WTC11 (cell line): ENCODE measurements around the gene KCNIP1. TPM values are rescaled to one million over a fixed set of nuclear protein-coding genes. Genes with fewer than 3 reads are reported as not detected.

Experiments
- ATAC-seq: fragments of 200-7000 bp; cut with Tn5 transposase; 2 replicates; pipeline ENCODE4 v1.10.0; 2021; ENCODE audit warnings: mild to moderate bottlenecking, moderate library complexity
- CTCF ChIA-PET: fragments of 300-600 bp; sonication (Branson Sonifier 250); formaldehyde crosslinking; loops from one replicate; lab custom pipeline; 2021; ENCODE audit warnings: antibody characterized with exemption; lab: Charles Lee
- POLR2A ChIA-PET: fragments of 350-600 bp; sonication (Branson Sonifier 250); formaldehyde crosslinking; loops from one replicate; lab custom pipeline; 2021; ENCODE audit warnings: antibody characterized with exemption; lab: Charles Lee
- DNase-seq: peaks from one replicate; pipeline ENCODE4 v3.0.0; 2021; ENCODE audit warnings: low spot score
- H3K27ac Mint-ChIP-seq: 2 replicates; pipeline ENCODE4 v1.8.0; 2021; ENCODE audit warnings: mixed read lengths
- H3K27me3 Mint-ChIP-seq: 2 replicates; pipeline ENCODE4 v1.8.0; 2021; ENCODE audit warnings: low read depth, mild to moderate bottlenecking, moderate library complexity, mixed read lengths
- H3K36me3 Mint-ChIP-seq: 2 replicates; pipeline ENCODE4 v1.8.0; 2021; ENCODE audit warnings: mixed read lengths
- H3K4me1 Mint-ChIP-seq: 2 replicates; pipeline ENCODE4 v1.8.0; 2022; ENCODE audit warnings: mixed read lengths
- H3K4me3 Mint-ChIP-seq: 2 replicates; pipeline ENCODE4 v1.8.0; 2021; ENCODE audit warnings: mild to moderate bottlenecking, moderate library complexity, mixed read lengths
- H3K9me3 Mint-ChIP-seq: 2 replicates; pipeline ENCODE4 v1.8.0; 2021; ENCODE audit warnings: mixed read lengths
- CTCF ChIP-seq: fragments of 200-600 bp; IDR thresholded peaks from 2 replicates; pipeline ENCODE4 v1.8.0; 2022; ENCODE audit warnings: antibody characterized with exemption
- E2F1 ChIP-seq: sonication (generic); formaldehyde crosslinking; IDR thresholded peaks from 2 replicates; pipeline ENCODE4 v1.8.0; 2022; ENCODE audit warnings: mild to moderate bottlenecking, missing genetic modification reagents
- EMX1 ChIP-seq: fragments of 250-450 bp; sonication (Bioruptor Pico); IDR thresholded peaks from 2 replicates; pipeline ENCODE4 v1.8.0; 2021; ENCODE audit warnings: mild to moderate bottlenecking
- ESRRA ChIP-seq: sonication (generic); formaldehyde crosslinking; IDR thresholded peaks from 2 replicates; pipeline ENCODE4 v1.8.1; 2022; ENCODE audit warnings: mild to moderate bottlenecking, missing genetic modification reagents, borderline replicate concordance
- FOXK1 ChIP-seq: sonication (generic); formaldehyde crosslinking; IDR thresholded peaks from 2 replicates; pipeline ENCODE4 v1.8.0; 2022; ENCODE audit warnings: mild to moderate bottlenecking, moderate library complexity, missing genetic modification reagents
- FOXP1 ChIP-seq: sonication (generic); formaldehyde crosslinking; IDR thresholded peaks from 2 replicates; pipeline ENCODE4 v1.8.0; 2022; ENCODE audit warnings: missing genetic modification reagents, mild to moderate bottlenecking, moderate library complexity, borderline replicate concordance
- HMGXB4 ChIP-seq: sonication (generic); formaldehyde crosslinking; IDR thresholded peaks from 2 replicates; pipeline ENCODE4 v1.8.1; 2023; ENCODE audit warnings: mild to moderate bottlenecking, moderate library complexity, missing genetic modification reagents
- NFATC4 ChIP-seq: fragments of 250-450 bp; sonication (Bioruptor Pico); IDR thresholded peaks from 2 replicates; pipeline ENCODE4 v1.9.0; 2021; ENCODE audit warnings: mild to moderate bottlenecking
- NR2C2 ChIP-seq: sonication (generic); formaldehyde crosslinking; IDR thresholded peaks from 2 replicates; pipeline ENCODE4 v1.8.0; 2022; ENCODE audit warnings: mild to moderate bottlenecking, missing genetic modification reagents
- PREB ChIP-seq: sonication (generic); formaldehyde crosslinking; IDR thresholded peaks from 2 replicates; pipeline ENCODE4 v1.8.1; 2022; ENCODE audit warnings: mild to moderate bottlenecking, missing genetic modification reagents, moderate library complexity, borderline replicate concordance
- PRRX2 ChIP-seq: fragments of 250-450 bp; sonication (Bioruptor Pico); IDR thresholded peaks from 2 replicates; pipeline ENCODE4 v1.8.0; 2021; ENCODE audit warnings: mild to moderate bottlenecking
- SP1 ChIP-seq: sonication (generic); formaldehyde crosslinking; conservative IDR thresholded peaks from 2 replicates; pipeline ENCODE4 v1.8.1; 2022; ENCODE audit warnings: missing genetic modification reagents
- TCF7 ChIP-seq: sonication (generic); formaldehyde crosslinking; IDR thresholded peaks from 2 replicates; pipeline ENCODE4 v1.8.0; 2022; ENCODE audit warnings: mild to moderate bottlenecking, low read depth, missing genetic modification reagents, moderate library complexity
- ZBTB21 ChIP-seq: sonication (generic); formaldehyde crosslinking; IDR thresholded peaks from 2 replicates; pipeline ENCODE4 v1.8.1; 2023; ENCODE audit warnings: mild to moderate bottlenecking, missing genetic modification reagents, borderline replicate concordance
- ZNF396 ChIP-seq: fragments of 250-450 bp; sonication (Bioruptor Pico); IDR thresholded peaks from 2 replicates; pipeline ENCODE4 v1.8.0; 2021; ENCODE audit warnings: mild to moderate bottlenecking, moderate library complexity, borderline replicate concordance
- ZNF423 ChIP-seq: fragments of 250-450 bp; sonication (Bioruptor Pico); IDR thresholded peaks from 2 replicates; pipeline ENCODE4 v2.1.2; 2022; ENCODE audit warnings: mild to moderate bottlenecking, moderate library complexity
- ZNF671 ChIP-seq: fragments of 250-450 bp; sonication (Bioruptor Pico); IDR thresholded peaks from 2 replicates; pipeline ENCODE4 v1.8.0; 2021; ENCODE audit warnings: mild to moderate bottlenecking
- ZSCAN18 ChIP-seq: fragments of 250-450 bp; sonication (Bioruptor Pico); IDR thresholded peaks from 2 replicates; pipeline ENCODE4 v2.1.2; 2022; ENCODE audit warnings: mild to moderate bottlenecking, moderate library complexity
- total RNA-seq: library from RNA; stranded (reverse); gene quantifications from 3 replicates; pipeline ENCODE4 v1.2.3, GENCODE V29; 2021

The KCNIP1 gene
- total RNA-seq, 1 experiment from 2014 or later, result 0.59 TPM

- CTCF ChIA-PET, result interaction anchor here (1.0 to 5.1 kb wide), 3 partner anchors 161 to 205 kb away, joined by 3 to 33 read pairs (median 15); no protein-coding TSS in a partner anchor
- Mint-ChIP-seq H3K36me3 (no peaks in the 10 kb centered on the region), H3K4me1 (peaks cover 38% of the 10 kb centered on the region), H3K27me3 (no peaks in the 10 kb centered on the region; the same call in 1 of the 2 replicates), H3K9me3 (no peaks in the 10 kb centered on the region), H3K27ac (no peak overlapping the region), H3K4me3 (no peak overlapping the region)
- DNase-seq (no peak), ATAC-seq (no peak)
- no peak for TF ChIP-seq ZNF423
- POLR2A ChIA-PET, result no interaction called here
These were observed 126.4 kb downstream of the KCNIP1 start for GRCh38 chr5:170630226-170630625.

- no peak overlapping the region for H3K4me3 Mint-ChIP-seq
- TF ChIP-seq FOXP1 (CRISPR knock-in tag), result no peak
- TF ChIP-seq FOXK1 (CRISPR knock-in tag), result no peak
- no peak for TF ChIP-seq PRRX2
- no peak for TF ChIP-seq SP1
- no peak for TF ChIP-seq ZNF671
- TF ChIP-seq ZBTB21 (CRISPR knock-in tag), result no peak
- no peak for TF ChIP-seq E2F1 (CRISPR knock-in tag)
- TF ChIP-seq TCF7 (CRISPR knock-in tag), result no peak
- no peak for TF ChIP-seq ESRRA (CRISPR knock-in tag)
- no peak for TF ChIP-seq PREB (CRISPR knock-in tag)
- no peaks in the 10 kb centered on the region for H3K9me3 Mint-ChIP-seq
- no peaks in the 10 kb centered on the region for H3K36me3 Mint-ChIP-seq
- H3K4me1 Mint-ChIP-seq, result peaks cover 33% of the 10 kb centered on the region
- no peaks in the 10 kb centered on the region; the same call in 1 of the 2 replicates for H3K27me3 Mint-ChIP-seq
- ChIA-PET CTCF (interaction anchor here (1.0 to 5.1 kb wide), 11 partner anchors 14 to 251 kb away, joined by 3 to 47 read pairs (median 5); no protein-coding TSS in a partner anchor), POLR2A (no interaction called here)
- no peak overlapping the region for H3K27ac Mint-ChIP-seq
- ATAC-seq, result no peak
- no peak for DNase-seq
These were observed 126.9 kb downstream of the KCNIP1 start for GRCh38 chr5:170630711-170631141.

GRCh38 chr5:170631466-170632195, 127.8 kb downstream of the KCNIP1 start:
- ChIA-PET POLR2A (no interaction called here), CTCF (interaction anchor here (0.6 to 5.1 kb wide), 58 partner anchors 9 to 736 kb away, joined by 3 to 47 read pairs (median 4); partner anchors contain the start of gene TLX3)
- Mint-ChIP-seq H3K9me3 (no peaks in the 10 kb centered on the region), H3K27ac (no peak overlapping the region), H3K36me3 (no peaks in the 10 kb centered on the region), H3K27me3 (no peaks in the 10 kb centered on the region; the same call in 1 of the 2 replicates), H3K4me1 (peaks cover 30% of the 10 kb centered on the region), H3K4me3 (peak overlapping the region; percentile 82; the same call in 1 of the 2 replicates)
- ATAC-seq, result peak; percentile 35
- no peak for TF ChIP-seq ZNF396 (CRISPR knock-in tag)
- TF ChIP-seq EMX1 (CRISPR knock-in tag), result no peak
- TF ChIP-seq FOXP1 (CRISPR knock-in tag), result no peak
- no peak for TF ChIP-seq NR2C2
- TF ChIP-seq PRRX2, result 0 out of 2 replicates have a peak, but pooled peaks have one; percentile 45
- no peak for TF ChIP-seq NFATC4 (CRISPR knock-in tag)
- DNase-seq, result peak; percentile 68

- ATAC-seq (peak; percentile 48), DNase-seq (peak; percentile 61)
- Mint-ChIP-seq H3K27ac (no peak overlapping the region), H3K9me3 (no peaks in the 10 kb centered on the region), H3K4me3 (peak overlapping the region; percentile 82), H3K4me1 (peaks cover 33% of the 10 kb centered on the region), H3K27me3 (no peaks in the 10 kb centered on the region; the same call in 1 of the 2 replicates), H3K36me3 (no peaks in the 10 kb centered on the region)
- POLR2A ChIA-PET, result no interaction called here
- CTCF ChIA-PET, result interaction anchor here (0.6 to 5.1 kb wide), 61 partner anchors 7 to 735 kb away, joined by 3 to 47 read pairs (median 4); no protein-coding TSS in a partner anchor
- TF ChIP-seq ZSCAN18 (CRISPR knock-in tag) (no peak), CTCF (no peak; the same call in 1 of the 2 replicates), E2F1 (CRISPR knock-in tag) (no peak), HMGXB4 (CRISPR knock-in tag) (0 out of 2 replicates have a peak, but pooled peaks have one; percentile 23)
These were observed 128.6 kb downstream of the KCNIP1 start for GRCh38 chr5:170632266-170632984.
